Cortex of kidney (tissue), 1 donor: Measurements from ENCODE around the gene PCDHGA1.

Experiments used
- DNase-seq: peaks from one replicate; lab custom pipeline; 2025; lab: John Stamatoyannopoulos, UW

PCDHGA1 gene

GRCh38 chr5:141441571-141442170 is 111.4 kb downstream of the PCDHGA1 start:
- no peak for DNase-seq

GRCh38 chr5:141465351-141465750 is 135.0 kb downstream of the PCDHGA1 start:
- no peak for DNase-seq

- DNase-seq, result no peak
These were observed 145.4 kb downstream of the PCDHGA1 start, which contains the start of gene PCDHGC3 for GRCh38 chr5:141475625-141476131. Gene PCDHGC3, plus strand, starts transcription at chr5:141475966. Its CDS starts 151 bp downstream, at chr5:141476117.

- DNase-seq, result no peak
These were observed 146.0 kb downstream of the PCDHGA1 start for GRCh38 chr5:141476132-141476911.

GRCh38 chr5:141477044-141477575 is 146.8 kb downstream of the PCDHGA1 start:
- DNase-seq, result no peak

GRCh38 chr5:141477815-141478214 is 147.5 kb downstream of the PCDHGA1 start:
- no peak for DNase-seq

GRCh38 chr5:141478321-141478945 is 148.1 kb downstream of the PCDHGA1 start:
- no peak for DNase-seq

GRCh38 chr5:141479776-141480175 is 149.5 kb downstream of the PCDHGA1 start:
- no peak for DNase-seq

GRCh38 chr5:141483902-141484301 is 153.6 kb downstream of the PCDHGA1 start:
- no peak for DNase-seq

GRCh38 chr5:141484310-141484640 is 154.0 kb downstream of the PCDHGA1 start:
- DNase-seq, result no peak

- DNase-seq, result no peak
These were observed 154.5 kb downstream of the PCDHGA1 start, which contains the start of gene PCDHGC4 for GRCh38 chr5:141484641-141485311. Gene PCDHGC4, plus strand, starts transcription at chr5:141485030. Its CDS starts 144 bp downstream, at chr5:141485174.

GRCh38 chr5:141485321-141486055 is 155.2 kb downstream of the PCDHGA1 start:
- no peak for DNase-seq

GRCh38 chr5:141486091-141486490 is 155.8 kb downstream of the PCDHGA1 start:
- no peak for DNase-seq

- DNase-seq, result no peak
These were observed 156.8 kb downstream of the PCDHGA1 start for GRCh38 chr5:141487131-141487530.

- DNase-seq, result no peak
These were observed 158.6 kb downstream of the PCDHGA1 start, which contains the start of gene PCDHGC5 for GRCh38 chr5:141488591-141489561. Gene PCDHGC5, plus strand, starts transcription at chr5:141489081. Its CDS starts 160 bp downstream, at chr5:141489241.

- no peak for DNase-seq
These were observed 159.5 kb downstream of the PCDHGA1 start for GRCh38 chr5:141489841-141490240.

- DNase-seq, result no peak
These were observed 160.0 kb downstream of the PCDHGA1 start for GRCh38 chr5:141490271-141490670.

GRCh38 chr5:141490771-141491170 is 160.5 kb downstream of the PCDHGA1 start:
- no peak for DNase-seq

GRCh38 chr5:141491323-141492167 is 161.2 kb downstream of the PCDHGA1 start:
- DNase-seq, result no peak
